ENCODE data around the gene VPS37D. TPM values are rescaled to one million over a fixed set of nuclear protein-coding genes. Genes with fewer than 3 reads are reported as not detected.

The VPS37D gene
- total RNA-seq, 2 donors from 2014 or later: 6.1 to 9.1 TPM

DNA sequence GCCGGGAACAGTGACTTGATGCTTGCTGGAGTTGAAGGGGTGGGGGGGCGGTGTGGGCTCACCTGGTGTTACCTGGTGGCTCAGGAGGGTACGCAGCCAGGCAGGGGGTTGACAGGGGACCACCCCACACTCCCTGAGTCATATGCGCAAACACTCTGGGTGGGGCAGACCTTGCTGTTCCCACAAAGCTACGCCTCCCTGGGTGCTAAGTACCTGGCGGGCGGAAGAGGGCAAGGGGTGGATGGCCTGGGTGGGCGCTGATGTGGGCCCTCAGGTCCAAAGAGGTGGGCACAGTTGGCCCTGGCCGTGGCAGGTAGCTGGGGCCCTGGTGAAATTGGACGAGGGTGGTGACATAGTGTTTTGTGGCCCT, 37.9 kb downstream of the VPS37D start:
- H3K36me3 Mint-ChIP-seq (ENCODE audit: low read depth): peaks cover 19% of the 10 kb centered on the region
- no peaks in the 10 kb centered on the region for H3K27me3 Mint-ChIP-seq (ENCODE audit: insufficient read depth)
- Histone ChIP-seq H3K9me3 (ENCODE audit: control insufficient read depth, low read length) (no peaks in the 10 kb centered on the region), H3K27ac (ENCODE audit: low read depth, low read length) (no peak overlapping the region), H3K36me3 (ENCODE audit: control insufficient read depth, insufficient read depth, low read length) (peaks cover 19% of the 10 kb centered on the region), H3K27me3 (ENCODE audit: control insufficient read depth, insufficient read depth, low read length, poor library complexity, severe bottlenecking) (no peaks in the 10 kb centered on the region), H3K4me1 (ENCODE audit: control insufficient read depth, insufficient read depth, low read length) (no peaks in the 10 kb centered on the region), H3K9ac (ENCODE audit: extremely low read depth, low read length, poor library complexity, severe bottlenecking) (no peak overlapping the region), H3K4me3 (ENCODE audit: low read length) (no peak overlapping the region)
- DNase-seq: no peak
- H3K27ac Mint-ChIP-seq: no peak overlapping the region
- TF ChIP-seq CTCF (conservative IDR thresholded peaks at IDR 0.05): no peak
- no peak overlapping the region for H3K4me3 Mint-ChIP-seq
- no peaks in the 10 kb centered on the region for H3K9me3 Mint-ChIP-seq
- 91 to 94% methylated on average over 5 to 10 of the region's 10 CpGs for WGBS, 2 experiments (ENCODE audit: insufficient coverage in 1 of 2, insufficient read length in 1 of 2)
- H3K4me1 Mint-ChIP-seq: peaks cover 6% of the 10 kb centered on the region

- no peaks in the 10 kb centered on the region for H3K27me3 ChIP-seq (ENCODE audit: control insufficient read depth, insufficient read depth, low read length, poor library complexity, severe bottlenecking)
- H3K27ac Mint-ChIP-seq: no peak overlapping the region
- DNase-seq: no peak
- H3K27me3 Mint-ChIP-seq (ENCODE audit: insufficient read depth): no peaks in the 10 kb centered on the region
- WGBS, 2 experiments (ENCODE audit: insufficient coverage in 1 of 2, insufficient read length in 1 of 2): 89 to 90% methylated on average over 14 to 25 of the region's 25 CpGs
- H3K4me1 ChIP-seq (ENCODE audit: control insufficient read depth, insufficient read depth, low read length): no peaks in the 10 kb centered on the region
- H3K4me3 Mint-ChIP-seq: no peak overlapping the region
- H3K9me3 Mint-ChIP-seq: no peaks in the 10 kb centered on the region
- no peak overlapping the region for H3K27ac ChIP-seq (ENCODE audit: low read depth, low read length)
- TF ChIP-seq CTCF (conservative IDR thresholded peaks at IDR 0.05): no peak
- H3K4me1 Mint-ChIP-seq: peaks cover 6% of the 10 kb centered on the region
- no peak overlapping the region for H3K4me3 ChIP-seq (ENCODE audit: low read length)
- no peaks in the 10 kb centered on the region for H3K9me3 ChIP-seq (ENCODE audit: control insufficient read depth, low read length)
- H3K36me3 ChIP-seq (ENCODE audit: control insufficient read depth, insufficient read depth, low read length): peaks cover 19% of the 10 kb centered on the region
- H3K36me3 Mint-ChIP-seq (ENCODE audit: low read depth): peaks cover 18% of the 10 kb centered on the region
- H3K9ac ChIP-seq (ENCODE audit: extremely low read depth, low read length, poor library complexity, severe bottlenecking): no peak overlapping the region
These were observed 38.8 kb downstream of the VPS37D start for GRCh38 chr7:73706126-73707044.

DNA sequence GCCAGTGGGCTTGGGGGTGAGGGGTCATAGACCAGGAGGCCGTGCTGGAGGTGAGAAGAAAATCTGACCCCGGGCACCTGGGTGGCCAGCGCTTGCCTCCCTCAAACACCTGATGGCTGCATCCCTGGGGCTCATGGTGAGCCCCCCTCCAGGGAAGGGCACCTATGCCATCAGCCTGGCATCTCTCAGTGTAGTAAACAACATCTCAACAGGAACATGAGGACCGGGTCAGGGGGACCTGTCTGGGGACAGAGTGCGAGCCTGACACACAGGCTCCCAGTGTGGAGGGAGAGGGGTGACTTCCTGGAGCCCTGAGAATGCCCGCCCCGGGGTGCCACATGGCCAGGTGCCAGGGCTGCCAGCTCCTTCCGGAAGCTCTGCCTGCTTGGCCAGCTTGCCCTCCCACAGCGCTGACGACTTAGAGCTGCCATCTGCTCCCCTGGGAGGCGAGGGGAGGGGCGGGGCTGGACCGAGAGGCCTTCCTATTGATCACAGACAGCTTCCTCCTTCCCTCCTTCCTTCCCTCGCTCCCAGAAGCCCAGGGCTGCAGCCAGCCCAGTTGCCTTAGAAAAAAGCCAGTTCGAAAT, 39.5 kb downstream of the VPS37D start:
- Histone ChIP-seq H3K4me3 (ENCODE audit: low read length) (no peak overlapping the region), H3K27me3 (ENCODE audit: control insufficient read depth, insufficient read depth, low read length, poor library complexity, severe bottlenecking) (no peaks in the 10 kb centered on the region), H3K9me3 (ENCODE audit: control insufficient read depth, low read length) (no peaks in the 10 kb centered on the region), H3K9ac (ENCODE audit: extremely low read depth, low read length, poor library complexity, severe bottlenecking) (no peak overlapping the region), H3K36me3 (ENCODE audit: control insufficient read depth, insufficient read depth, low read length) (peaks cover 12% of the 10 kb centered on the region), H3K27ac (ENCODE audit: low read depth, low read length) (no peak overlapping the region), H3K4me1 (ENCODE audit: control insufficient read depth, insufficient read depth, low read length) (no peaks in the 10 kb centered on the region)
- no peak for DNase-seq
- Mint-ChIP-seq H3K4me1 (peaks cover 6% of the 10 kb centered on the region), H3K9me3 (no peaks in the 10 kb centered on the region), H3K27ac (no peak overlapping the region), H3K27me3 (ENCODE audit: insufficient read depth) (no peaks in the 10 kb centered on the region), H3K36me3 (ENCODE audit: low read depth) (peaks cover 11% of the 10 kb centered on the region), H3K4me3 (no peak overlapping the region)
- no peak for TF ChIP-seq CTCF (conservative IDR thresholded peaks at IDR 0.05)
- WGBS, 2 experiments (ENCODE audit: insufficient coverage in 1 of 2, insufficient read length in 1 of 2): 78 to 89% methylated on average over 11 to 15 of the region's 15 CpGs
